GM12873 (cell line): ENCODE results near the gene WAC.

Experiments used
- TF ChIP-seq, protein P1 (sequence below): IDR thresholded peaks from 2 replicates; pipeline ENCODE4 v1.5.1; 2012; ENCODE audit warnings: low read depth, mild to moderate bottlenecking, moderate library complexity, low read length, control low read depth; ENCODE audit not compliant: insufficient read depth; ENCODE audit errors: missing control alignments

The WAC gene

GRCh38 chr10:28637346-28637745, 104.4 kb downstream of the WAC start:
- TF ChIP-seq, protein P1, sequence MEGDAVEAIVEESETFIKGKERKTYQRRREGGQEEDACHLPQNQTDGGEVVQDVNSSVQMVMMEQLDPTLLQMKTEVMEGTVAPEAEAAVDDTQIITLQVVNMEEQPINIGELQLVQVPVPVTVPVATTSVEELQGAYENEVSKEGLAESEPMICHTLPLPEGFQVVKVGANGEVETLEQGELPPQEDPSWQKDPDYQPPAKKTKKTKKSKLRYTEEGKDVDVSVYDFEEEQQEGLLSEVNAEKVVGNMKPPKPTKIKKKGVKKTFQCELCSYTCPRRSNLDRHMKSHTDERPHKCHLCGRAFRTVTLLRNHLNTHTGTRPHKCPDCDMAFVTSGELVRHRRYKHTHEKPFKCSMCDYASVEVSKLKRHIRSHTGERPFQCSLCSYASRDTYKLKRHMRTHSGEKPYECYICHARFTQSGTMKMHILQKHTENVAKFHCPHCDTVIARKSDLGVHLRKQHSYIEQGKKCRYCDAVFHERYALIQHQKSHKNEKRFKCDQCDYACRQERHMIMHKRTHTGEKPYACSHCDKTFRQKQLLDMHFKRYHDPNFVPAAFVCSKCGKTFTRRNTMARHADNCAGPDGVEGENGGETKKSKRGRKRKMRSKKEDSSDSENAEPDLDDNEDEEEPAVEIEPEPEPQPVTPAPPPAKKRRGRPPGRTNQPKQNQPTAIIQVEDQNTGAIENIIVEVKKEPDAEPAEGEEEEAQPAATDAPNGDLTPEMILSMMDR = no peak

- TF ChIP-seq, protein P1 = no peak
Measured at GRCh38 chr10:28638392-28638791, 105.5 kb downstream of the WAC start.

DNA sequence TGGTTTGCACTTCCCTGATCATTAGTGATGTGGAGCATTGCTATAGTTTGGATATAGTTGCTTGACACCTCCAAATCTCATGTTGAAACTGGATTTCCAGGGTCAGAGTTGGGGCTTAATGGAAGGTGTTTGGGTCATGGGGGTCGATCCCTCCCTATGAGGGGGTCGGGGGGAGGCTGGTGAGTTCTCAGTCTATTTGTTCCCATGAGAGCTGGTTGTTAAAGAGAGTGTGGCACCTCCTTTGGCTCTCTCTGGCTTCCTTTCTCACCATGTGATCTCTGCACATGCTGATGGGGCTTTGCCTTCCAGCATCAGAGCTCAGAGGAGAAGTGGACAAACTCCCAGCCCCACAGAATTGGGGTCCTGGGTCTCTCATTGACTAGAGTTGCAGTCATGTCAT, 107.6 kb downstream of the WAC start:
- TF ChIP-seq, protein P1 = no peak

GRCh38 chr10:28644647-28645046, 111.7 kb downstream of the WAC start:
- TF ChIP-seq, protein P1 = no peak

GRCh38 chr10:28652106-28652505, 119.2 kb downstream of the WAC start:
- TF ChIP-seq, protein P1 = no peak

DNA sequence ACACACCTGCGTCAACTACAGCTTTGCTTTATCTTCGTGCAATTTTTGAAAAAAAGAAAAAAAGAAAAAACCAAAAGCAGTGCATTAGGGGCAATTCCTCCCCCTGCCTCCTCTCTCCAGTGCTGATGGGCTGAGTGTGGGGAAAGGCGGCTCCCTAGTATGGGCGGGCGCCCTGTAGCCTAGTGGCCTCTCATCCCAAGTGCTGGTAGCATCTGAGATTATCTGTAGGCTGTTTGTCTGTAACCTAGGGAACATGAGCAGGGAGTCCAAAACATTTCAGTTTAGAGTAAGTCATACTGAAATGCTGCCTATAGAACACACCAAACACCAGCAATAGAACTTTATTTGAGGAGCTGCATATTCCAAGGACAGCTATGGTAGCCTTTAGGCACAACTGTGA, 119.8 kb downstream of the WAC start:
- TF ChIP-seq, protein P1 = no peak

- TF ChIP-seq, protein P1 = no peak
Measured at GRCh38 chr10:28661035-28661434, 128.1 kb downstream of the WAC start.
